Measurements from ENCODE around the gene RIOK3.

Gene RIOK3

DNA sequence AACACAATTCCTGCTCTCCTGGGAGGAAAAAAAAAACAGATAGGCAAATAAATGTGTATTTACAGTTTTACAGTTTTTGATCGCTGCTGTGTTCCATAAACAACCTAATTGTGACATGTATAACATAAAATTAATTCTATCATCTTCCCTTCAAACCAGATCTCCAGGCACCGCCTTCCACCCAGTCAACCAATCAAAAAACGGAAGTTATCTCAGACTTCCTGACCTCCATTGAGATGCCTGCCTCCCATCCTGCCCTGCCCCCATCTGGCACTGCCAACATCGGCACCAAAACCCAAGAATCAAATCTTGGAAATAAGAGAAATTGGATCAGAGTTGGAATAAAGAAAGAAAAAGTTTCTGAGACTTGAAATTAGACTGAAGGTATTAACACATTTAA lies 3.1 kb upstream of the RIOK3 start:
- H3K4me3 ChIP-seq (replicated peaks; ENCODE audit: low read depth, low read length): no peak overlapping the region
- TF ChIP-seq, protein P1, sequence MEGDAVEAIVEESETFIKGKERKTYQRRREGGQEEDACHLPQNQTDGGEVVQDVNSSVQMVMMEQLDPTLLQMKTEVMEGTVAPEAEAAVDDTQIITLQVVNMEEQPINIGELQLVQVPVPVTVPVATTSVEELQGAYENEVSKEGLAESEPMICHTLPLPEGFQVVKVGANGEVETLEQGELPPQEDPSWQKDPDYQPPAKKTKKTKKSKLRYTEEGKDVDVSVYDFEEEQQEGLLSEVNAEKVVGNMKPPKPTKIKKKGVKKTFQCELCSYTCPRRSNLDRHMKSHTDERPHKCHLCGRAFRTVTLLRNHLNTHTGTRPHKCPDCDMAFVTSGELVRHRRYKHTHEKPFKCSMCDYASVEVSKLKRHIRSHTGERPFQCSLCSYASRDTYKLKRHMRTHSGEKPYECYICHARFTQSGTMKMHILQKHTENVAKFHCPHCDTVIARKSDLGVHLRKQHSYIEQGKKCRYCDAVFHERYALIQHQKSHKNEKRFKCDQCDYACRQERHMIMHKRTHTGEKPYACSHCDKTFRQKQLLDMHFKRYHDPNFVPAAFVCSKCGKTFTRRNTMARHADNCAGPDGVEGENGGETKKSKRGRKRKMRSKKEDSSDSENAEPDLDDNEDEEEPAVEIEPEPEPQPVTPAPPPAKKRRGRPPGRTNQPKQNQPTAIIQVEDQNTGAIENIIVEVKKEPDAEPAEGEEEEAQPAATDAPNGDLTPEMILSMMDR (IDR thresholded peaks at IDR 0.05; ENCODE audit: low read length, missing control alignments): no peak
- no peak for DNase-seq (ENCODE audit: low read depth)

DNA sequence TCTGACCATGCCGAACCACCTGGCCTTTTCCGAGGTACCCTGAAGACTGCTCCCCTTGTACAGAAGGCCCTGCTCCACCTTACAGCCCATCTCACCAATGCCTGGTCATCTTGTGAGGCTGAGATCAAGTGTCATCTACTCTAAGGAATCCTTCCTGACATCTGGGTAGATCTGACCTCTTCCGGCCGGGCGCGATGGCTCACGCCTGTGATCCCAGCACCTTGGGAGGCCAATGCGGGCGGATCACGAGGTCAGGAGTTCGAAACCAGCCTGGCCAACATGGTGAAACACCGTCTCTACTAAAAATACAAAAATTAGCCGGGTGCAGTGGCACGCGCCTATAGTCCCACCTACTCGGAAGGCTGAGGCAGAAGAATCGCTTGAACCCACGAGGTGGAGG lies 2.1 kb upstream of the RIOK3 start:
- TF ChIP-seq, protein P1 (IDR thresholded peaks at IDR 0.05; ENCODE audit: low read length, missing control alignments): no peak

DNA sequence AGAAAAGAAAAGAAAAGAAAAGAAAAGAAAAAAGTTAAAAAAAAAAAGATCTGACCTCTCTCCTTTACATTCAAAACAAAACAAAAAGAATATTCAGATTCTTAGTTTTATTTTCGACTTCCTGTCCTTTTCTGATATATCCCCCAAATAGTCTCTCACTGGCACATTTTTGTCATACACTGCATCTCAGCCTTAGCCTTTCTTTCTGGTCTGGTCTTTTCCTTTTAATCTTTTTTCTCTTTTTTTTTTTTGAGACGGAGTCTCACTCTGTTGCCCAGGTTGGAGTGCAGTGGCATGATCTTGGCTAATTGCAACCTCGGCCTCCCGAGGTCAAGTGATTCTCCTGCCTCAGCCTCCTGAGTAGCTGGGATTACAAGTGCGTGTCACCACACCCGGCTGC lies 1.6 kb upstream of the RIOK3 start:
- TF ChIP-seq, protein P1 (IDR thresholded peaks at IDR 0.05; ENCODE audit: low read length, missing control alignments): no peak
- DNase-seq (ENCODE audit: low read depth): no peak
- H3K4me3 ChIP-seq (replicated peaks; ENCODE audit: low read depth, low read length): no peak overlapping the region

More for the DNA sequence above, 2.1 kb upstream of the RIOK3 start:
- no peak overlapping the region for H3K4me3 ChIP-seq (replicated peaks; ENCODE audit: low read depth, low read length)
- DNase-seq (ENCODE audit: low read depth): no peak

DNA sequence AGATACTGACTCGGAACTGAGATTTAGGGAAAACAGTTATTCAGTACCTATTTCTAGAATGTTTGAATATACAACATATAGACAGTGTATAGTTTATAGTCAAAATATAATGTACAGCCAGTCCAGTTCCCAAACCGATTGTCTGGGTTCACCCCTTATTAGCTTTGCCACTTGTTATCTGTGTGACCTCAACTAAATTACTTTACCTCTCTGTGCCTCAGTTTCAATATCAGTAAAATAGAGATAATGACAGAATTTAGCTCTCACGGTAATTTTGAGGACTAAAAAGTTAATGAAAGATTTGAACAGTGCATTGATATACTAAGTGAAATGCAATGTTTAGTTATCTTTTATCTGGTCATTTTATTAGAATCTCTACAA lies 750 bp upstream of the RIOK3 start:
- H3K4me3 ChIP-seq (replicated peaks; ENCODE audit: low read depth, low read length): peak overlapping the region; percentile 100
- TF ChIP-seq, protein P1 (IDR thresholded peaks at IDR 0.05; ENCODE audit: low read length, missing control alignments): no peak
- no peak for DNase-seq (ENCODE audit: low read depth)

DNA sequence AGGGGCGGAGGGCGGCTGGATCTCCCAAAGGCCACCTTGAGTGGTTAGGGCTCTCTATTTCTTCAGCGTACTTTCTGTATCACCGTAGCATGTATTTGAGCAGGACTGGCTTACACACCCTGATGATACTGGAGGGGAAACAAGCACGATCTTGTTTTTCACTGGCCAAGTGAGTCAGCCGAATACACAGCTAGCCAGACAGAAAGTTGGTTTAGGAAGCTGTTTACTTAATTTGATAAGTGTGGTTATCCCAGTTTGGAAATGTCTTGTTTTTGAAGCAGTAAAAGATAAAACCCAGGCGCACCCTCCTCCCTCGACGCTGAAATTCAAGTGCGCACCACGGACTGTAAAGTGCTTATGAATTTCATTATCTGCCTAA lies 582 bp downstream of the RIOK3 start:
- peak; percentile 43 for DNase-seq (ENCODE audit: low read depth)
- H3K4me3 ChIP-seq (replicated peaks; ENCODE audit: low read depth, low read length): peak overlapping the region; percentile 100
- TF ChIP-seq, protein P1 (IDR thresholded peaks at IDR 0.05; ENCODE audit: low read length, missing control alignments): no peak

DNA sequence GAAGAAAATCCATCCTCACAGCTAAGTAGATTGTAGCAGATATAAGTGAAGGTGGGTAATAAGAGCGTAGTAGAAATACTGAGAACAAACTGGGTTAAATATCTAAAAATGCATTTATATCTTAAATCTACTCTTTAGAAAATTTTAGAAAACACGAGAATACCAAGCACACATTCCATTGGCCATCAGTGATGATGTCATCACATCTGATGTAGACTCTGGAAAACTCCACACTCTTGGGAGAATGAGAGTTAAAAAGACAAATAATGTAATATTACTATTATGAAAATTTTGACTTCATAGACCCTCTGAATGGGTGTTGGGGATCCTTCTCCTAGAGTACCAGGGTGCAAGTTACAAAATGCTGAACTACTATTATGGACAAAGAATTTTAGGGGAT lies 3.7 kb downstream of the RIOK3 start:
- no peak for DNase-seq (ENCODE audit: low read depth)
- TF ChIP-seq, protein P1 (IDR thresholded peaks at IDR 0.05; ENCODE audit: low read length, missing control alignments): no peak
- H3K4me3 ChIP-seq (replicated peaks; ENCODE audit: low read depth, low read length): no peak overlapping the region

DNA sequence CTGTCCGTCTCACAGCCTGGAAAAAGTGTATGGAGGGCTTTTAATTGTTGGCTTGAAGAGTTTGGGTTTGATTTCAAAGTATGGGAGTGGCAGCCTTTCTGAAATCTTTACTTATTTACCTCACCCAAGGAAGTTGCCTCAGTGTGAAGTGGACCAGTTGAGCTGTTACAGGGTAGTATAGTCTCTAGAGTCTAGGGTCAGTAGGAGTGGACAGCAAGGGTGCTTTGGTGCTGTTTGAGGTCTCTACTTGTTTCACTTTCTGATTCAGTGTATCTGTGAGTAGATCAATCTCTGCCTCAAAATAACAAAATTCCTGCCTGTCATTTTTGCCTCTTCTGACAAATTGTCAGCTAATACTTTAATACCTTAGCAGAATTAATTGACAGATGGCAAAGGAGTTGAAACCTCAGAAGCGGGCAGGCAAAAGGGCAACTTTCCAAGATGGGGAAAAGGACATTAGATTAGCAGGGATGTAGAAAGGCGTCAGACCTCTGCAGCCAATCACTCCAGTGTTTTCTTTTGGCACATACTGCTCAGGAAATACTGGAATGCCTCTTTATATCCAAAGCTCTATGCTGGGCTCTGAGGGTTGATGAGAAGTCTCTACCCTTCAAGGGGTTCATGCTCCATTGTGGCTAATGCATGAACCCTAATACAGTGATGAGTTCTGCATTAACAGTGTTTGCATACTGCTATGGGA lies 5.9 kb downstream of the RIOK3 start:
- DNase-seq (ENCODE audit: low read depth): peak; percentile 18
- H3K4me3 ChIP-seq (replicated peaks; ENCODE audit: low read depth, low read length): no peak overlapping the region
- TF ChIP-seq, protein P1 (IDR thresholded peaks at IDR 0.05; ENCODE audit: low read length, missing control alignments): no peak

Data from fibroblast of pulmonary artery (primary cell).